Natural killer cell (primary cell): ENCODE data around the gene COX5A. TPM values are rescaled to one million over a fixed set of nuclear protein-coding genes. Genes with fewer than 3 reads are reported as not detected.
"Not testable (repeated sequence)": the region's sequence is repeated elsewhere in the genome, so short reads cannot be mapped to it uniquely, and the experiment has no call there.

ENCODE experiments used
- ATAC-seq, 3 donors: fragments of 150-1000 bp in 2 of 3; fragments of 200-7000 bp in 1 of 3; cut with Tn5 transposase; 1 replicate in 1 of 3; 2 replicates in 2 of 3; pipeline ENCODE4 v1.10.0; 2021; ENCODE audit warnings: mild to moderate bottlenecking in 2 of 3, moderate library complexity in 2 of 3
- DNase-seq, 2 donors: peaks; one replicate each; pipeline versions ENCODE4 v3.0.0 to v3.0.0-alpha.2; 2013 to 2021; ENCODE audit warnings: mixed read lengths in 1 of 2
- H3K27ac ChIP-seq: one replicate; pipeline ENCODE4 v1.5.1; 2013; ENCODE audit warnings: mild to moderate bottlenecking, low read length
- H3K27me3 ChIP-seq: one replicate; pipeline ENCODE4 v1.6.1; 2013; ENCODE audit warnings: low read length; ENCODE audit not compliant: control insufficient read depth, insufficient read depth
- H3K36me3 ChIP-seq: one replicate; pipeline ENCODE4 v1.6.1; 2013; ENCODE audit warnings: low read length; ENCODE audit not compliant: control insufficient read depth, insufficient read depth
- H3K4me1 ChIP-seq: one replicate; pipeline ENCODE4 v1.6.1; 2013; ENCODE audit warnings: low read length; ENCODE audit not compliant: control insufficient read depth, insufficient read depth
- H3K4me3 ChIP-seq: one replicate; pipeline ENCODE4 v1.5.1; 2013; ENCODE audit warnings: low read length
- H3K9me3 ChIP-seq: one replicate; pipeline ENCODE4 v1.6.1; 2013; ENCODE audit warnings: low read length; ENCODE audit not compliant: control insufficient read depth, insufficient read depth
- H3K27ac Mint-ChIP-seq, 2 donors: one replicate each; pipeline ENCODE4 v1.8.0; 2022; ENCODE audit warnings: mild to moderate bottlenecking in 2 of 2, mixed read lengths in 2 of 2, moderate library complexity in 1 of 2
- H3K27me3 Mint-ChIP-seq, 2 donors: one replicate each; pipeline ENCODE4 v1.8.0; 2022; ENCODE audit warnings: low read depth in 2 of 2, mixed read lengths in 2 of 2
- H3K36me3 Mint-ChIP-seq: one replicate; pipeline ENCODE4 v1.8.0; 2022; ENCODE audit warnings: mixed read lengths
- H3K4me1 Mint-ChIP-seq, 2 donors: one replicate each; pipeline ENCODE4 v1.8.0; 2022; ENCODE audit warnings: mixed read lengths in 2 of 2
- H3K4me3 Mint-ChIP-seq: one replicate; pipeline ENCODE4 v1.8.0; 2022; ENCODE audit warnings: mild to moderate bottlenecking, moderate library complexity, mixed read lengths
- H3K9me3 Mint-ChIP-seq, 2 donors: one replicate each; pipeline ENCODE4 v1.8.0; 2022; ENCODE audit warnings: mixed read lengths in 2 of 2
- WGBS: methylation state at CpG from one replicate; pipeline ENCODE4 v1.1.7; 2013; ENCODE audit warnings: missing lambda C conversion rate; ENCODE audit not compliant: insufficient coverage; 5-methylcytosine and 5-hydroxymethylcytosine counted together
- intact Hi-C: fragments of 100-400 bp; cut with micrococcal nuclease; formaldehyde crosslinking; loops from one replicate; pipeline ENCODE4 v1.14.2; 2022
- total RNA-seq, 4 donors: library from RNA; stranded (reverse); fragments of 120-200 nt in 1 of 4; gene quantifications; one replicate each; pipeline versions ENCODE4 v1.2.3 to v1.2.4, GENCODE V29; 2013 to 2022
- TF ChIP-seq, protein P1 (sequence below): fragments of 200-600 bp; IDR thresholded peaks from one replicate; pipeline ENCODE4 v1.8.0; 2022; ENCODE audit warnings: antibody characterized with exemption

Gene COX5A
- total RNA-seq, 3 donors from 2014 or later (not counting 1 experiment from before 2014, with no cell fraction given), result 69.7 to 90.0 (median 76.9) TPM

DNA sequence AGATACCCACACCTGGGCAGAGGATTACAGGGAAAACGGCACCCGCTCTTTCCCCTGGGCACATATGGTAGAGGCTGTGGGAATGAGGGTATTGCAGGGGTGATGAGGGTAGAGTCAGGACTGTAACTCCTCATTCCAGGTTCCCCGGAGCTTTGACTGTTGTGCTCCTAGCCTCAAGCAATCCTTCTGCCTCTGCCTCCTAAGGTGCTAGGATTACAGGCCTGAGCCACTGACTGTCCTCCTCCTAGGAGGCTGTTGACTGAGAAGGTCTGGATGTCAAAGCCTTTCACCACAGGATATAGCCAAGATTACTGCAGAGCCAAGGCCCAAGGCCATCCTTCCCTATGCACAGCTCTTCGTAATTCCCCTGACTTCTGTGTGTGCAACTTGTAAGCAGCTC is 49.2 kb downstream of the COX5A start:
- no peak overlapping the region for H3K27ac ChIP-seq
- H3K4me3 Mint-ChIP-seq, result peak overlapping the region; percentile 86

DNA sequence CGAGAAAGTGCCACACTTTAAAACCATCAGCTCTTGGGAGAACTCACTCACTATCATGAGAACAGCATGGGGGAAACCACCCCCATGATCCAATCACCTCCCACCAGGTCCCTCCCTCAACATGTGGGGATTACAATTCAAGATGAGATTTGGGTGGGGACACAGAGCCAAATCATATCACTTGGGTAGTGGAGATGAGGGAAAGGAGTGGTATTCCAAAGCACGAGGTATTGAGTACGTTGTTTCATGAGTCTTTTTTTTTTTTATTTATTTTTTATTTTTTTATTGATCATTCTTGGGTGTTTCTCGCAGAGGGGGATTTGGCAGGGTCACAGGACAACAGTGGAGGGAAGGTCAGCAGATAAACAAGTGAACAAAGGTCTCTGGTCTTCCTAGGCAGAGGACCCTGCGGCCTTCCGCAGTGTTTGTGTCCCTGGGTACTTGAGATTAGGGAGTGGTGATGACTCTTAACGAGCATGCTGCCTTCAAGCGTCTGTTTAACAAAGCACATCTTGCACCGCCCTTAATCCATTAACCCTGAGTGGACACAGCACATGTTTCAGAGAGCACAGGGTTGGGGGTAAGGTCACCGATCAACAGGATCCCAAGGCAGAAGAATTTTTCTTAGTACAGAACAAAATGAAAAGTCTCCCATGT is 50.2 kb downstream of the COX5A start:
- H3K4me3 ChIP-seq, result not testable (repeated sequence)

More for the DNA sequence above, 49.2 kb downstream of the COX5A start:
- no peaks in the 10 kb centered on the region for H3K9me3 Mint-ChIP-seq
- Histone ChIP-seq H3K9me3 (no peaks in the 10 kb centered on the region), H3K4me3 (no peak overlapping the region), H3K4me1 (peaks cover 33% of the 10 kb centered on the region), H3K27me3 (no peaks in the 10 kb centered on the region), H3K36me3 (no peaks in the 10 kb centered on the region)
- no peaks in the 10 kb centered on the region for H3K27me3 Mint-ChIP-seq
- ATAC-seq (no peak), DNase-seq (no peak)
- no peaks in the 10 kb centered on the region for H3K36me3 Mint-ChIP-seq
- no peak overlapping the region for H3K27ac Mint-ChIP-seq
- H3K4me1 Mint-ChIP-seq, result peaks cover 24 to 32% of the 10 kb centered on the region in 2 donors
- TF ChIP-seq, protein P1, sequence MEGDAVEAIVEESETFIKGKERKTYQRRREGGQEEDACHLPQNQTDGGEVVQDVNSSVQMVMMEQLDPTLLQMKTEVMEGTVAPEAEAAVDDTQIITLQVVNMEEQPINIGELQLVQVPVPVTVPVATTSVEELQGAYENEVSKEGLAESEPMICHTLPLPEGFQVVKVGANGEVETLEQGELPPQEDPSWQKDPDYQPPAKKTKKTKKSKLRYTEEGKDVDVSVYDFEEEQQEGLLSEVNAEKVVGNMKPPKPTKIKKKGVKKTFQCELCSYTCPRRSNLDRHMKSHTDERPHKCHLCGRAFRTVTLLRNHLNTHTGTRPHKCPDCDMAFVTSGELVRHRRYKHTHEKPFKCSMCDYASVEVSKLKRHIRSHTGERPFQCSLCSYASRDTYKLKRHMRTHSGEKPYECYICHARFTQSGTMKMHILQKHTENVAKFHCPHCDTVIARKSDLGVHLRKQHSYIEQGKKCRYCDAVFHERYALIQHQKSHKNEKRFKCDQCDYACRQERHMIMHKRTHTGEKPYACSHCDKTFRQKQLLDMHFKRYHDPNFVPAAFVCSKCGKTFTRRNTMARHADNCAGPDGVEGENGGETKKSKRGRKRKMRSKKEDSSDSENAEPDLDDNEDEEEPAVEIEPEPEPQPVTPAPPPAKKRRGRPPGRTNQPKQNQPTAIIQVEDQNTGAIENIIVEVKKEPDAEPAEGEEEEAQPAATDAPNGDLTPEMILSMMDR, result no peak
- WGBS, result 100% methylated on average over 4 of the region's 4 CpGs
- intact Hi-C loops, result loop anchor here (1.0 kb wide), 1 partner anchor 15 kb away; the partner anchor contains the start of gene SCAMP2

DNA sequence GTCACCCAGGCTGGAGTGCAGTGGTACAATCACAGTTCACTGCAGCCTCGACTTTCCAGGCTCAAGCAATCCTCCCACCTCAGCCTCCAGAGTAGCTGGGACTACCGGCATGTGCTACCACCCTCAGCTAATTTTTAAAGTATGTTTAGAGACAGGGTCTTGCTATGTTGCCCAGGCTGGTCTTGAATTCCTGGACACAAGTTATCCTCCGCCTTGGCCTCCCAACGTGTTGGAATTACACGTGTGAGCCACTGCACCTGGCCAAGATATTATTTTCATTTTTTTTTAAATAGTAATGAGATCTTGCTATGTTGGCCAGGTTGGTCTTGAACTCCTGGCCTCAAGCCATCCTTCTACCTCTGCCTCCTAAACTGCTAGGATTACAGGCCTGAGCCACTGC is 52.4 kb downstream of the COX5A start:
- intact Hi-C loops, result no loop called here
- Histone ChIP-seq H3K4me3 (no peak overlapping the region), H3K36me3 (no peaks in the 10 kb centered on the region), H3K9me3 (no peaks in the 10 kb centered on the region), H3K4me1 (peaks cover 15% of the 10 kb centered on the region), H3K27me3 (no peaks in the 10 kb centered on the region), H3K27ac (no peak overlapping the region)
- DNase-seq (no peak), ATAC-seq (no peak)
- WGBS, result 96% methylated on average over 5 of the region's 5 CpGs
- TF ChIP-seq, protein P1, result no peak
- Mint-ChIP-seq H3K4me3 (no peak overlapping the region), H3K27ac (no peak overlapping the region), H3K9me3 (no peaks in the 10 kb centered on the region), H3K36me3 (no peaks in the 10 kb centered on the region), H3K27me3 (no peaks in the 10 kb centered on the region), H3K4me1 (peaks cover 13 to 16% of the 10 kb centered on the region in 2 donors)

More for the DNA sequence above, 50.2 kb downstream of the COX5A start:
- H3K36me3 ChIP-seq, intact Hi-C loops, H3K9me3 Mint-ChIP-seq, H3K27ac Mint-ChIP-seq, H3K27me3 ChIP-seq, H3K4me3 Mint-ChIP-seq, H3K27me3 Mint-ChIP-seq, ATAC-seq, H3K36me3 Mint-ChIP-seq, DNase-seq, H3K9me3 ChIP-seq, H3K27ac ChIP-seq: not testable (repeated sequence)
- WGBS, result 100% methylated on average over 1 of the region's 10 CpGs
- peaks cover 23% of the 10 kb centered on the region for H3K4me1 ChIP-seq
- H3K4me1 Mint-ChIP-seq, result peaks cover 13 to 22% of the 10 kb centered on the region in 2 donors

DNA sequence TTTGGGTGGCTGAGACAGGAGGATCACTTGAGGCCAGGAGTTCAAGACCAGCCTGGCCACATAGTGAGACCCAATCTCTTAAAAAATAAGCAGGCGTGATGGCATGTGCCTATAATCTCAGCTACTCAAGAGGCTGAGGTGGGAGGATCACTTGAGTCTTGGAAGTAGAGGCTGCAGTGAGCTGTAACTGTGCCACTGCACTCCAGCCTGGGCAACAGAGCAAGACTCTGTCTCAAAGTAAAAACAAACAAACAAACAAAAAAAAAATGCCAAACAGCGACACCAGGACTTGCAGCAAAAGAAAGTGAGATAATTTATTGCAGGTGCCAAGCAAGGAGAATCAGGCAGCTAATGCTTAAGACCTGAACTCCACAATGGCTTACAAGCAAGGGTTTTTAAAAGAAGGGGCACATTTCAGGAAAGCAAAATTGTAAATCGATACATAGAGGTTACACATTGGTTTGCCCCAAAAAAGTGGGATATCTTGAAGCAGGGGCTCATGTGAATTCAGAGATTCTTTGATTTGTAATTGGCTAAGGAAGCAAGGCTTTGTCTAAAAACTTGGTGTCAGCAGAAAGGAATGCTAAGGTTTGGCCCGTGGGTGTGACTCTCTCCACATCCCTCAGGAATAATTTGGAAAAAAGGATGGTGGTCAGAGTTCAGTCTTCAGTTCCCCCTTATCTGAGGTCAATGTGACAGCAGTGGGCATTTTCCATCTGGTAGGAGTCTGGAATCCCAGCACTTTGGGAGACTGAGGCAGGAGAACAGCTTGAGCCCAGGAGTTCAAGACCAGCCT is 53.2 kb downstream of the COX5A start:
- H3K36me3 ChIP-seq, result no peaks in the 10 kb centered on the region
- H3K27me3 Mint-ChIP-seq, result no peaks in the 10 kb centered on the region
- no peak overlapping the region for H3K27ac ChIP-seq
- ATAC-seq (no peak), DNase-seq (no peak)
- no peak overlapping the region for H3K27ac Mint-ChIP-seq
- intact Hi-C loops, result no loop called here
- H3K4me3 Mint-ChIP-seq, result no peak overlapping the region
- H3K4me1 ChIP-seq, result peaks cover 8% of the 10 kb centered on the region
- 96% methylated on average over 4 of the region's 4 CpGs for WGBS
- no peak overlapping the region for H3K4me3 ChIP-seq
- TF ChIP-seq, protein P1, result no peak
- no peaks in the 10 kb centered on the region for H3K27me3 ChIP-seq
- H3K9me3 ChIP-seq, result no peaks in the 10 kb centered on the region
- H3K9me3 Mint-ChIP-seq, result no peaks in the 10 kb centered on the region
- H3K4me1 Mint-ChIP-seq, result peaks cover 7 to 8% of the 10 kb centered on the region in 2 donors
- H3K36me3 Mint-ChIP-seq, result no peaks in the 10 kb centered on the region
